HCT116 (cell line): ENCODE data around the gene ETS2. TPM values are rescaled to one million over a fixed set of nuclear protein-coding genes. Genes with fewer than 3 reads are reported as not detected.

Experiments
- ATAC-seq: fragments of 200-7000 bp; cut with Tn5 transposase; 2 replicates; pipeline ENCODE4 v1.9.1; 2020; ENCODE audit warnings: mild to moderate bottlenecking, moderate library complexity
- BruUV-seq: library from RNA; stranded (reverse); fragments of 400-500 nt; replicated peaks from 2 replicates; lab custom pipeline; 2021; lab: Mats Ljungman, UMichigan
- CTCF ChIA-PET: fragments of 300-600 bp; sonication (Branson Sonifier 250); formaldehyde crosslinking; loops from one replicate; lab custom pipeline; 2021; ENCODE audit warnings: antibody characterized with exemption; lab: Charles Lee
- POLR2A ChIA-PET: fragments of 300-600, 350-600 bp; sonication (Branson Sonifier 250); formaldehyde crosslinking; loops from one replicate; lab custom pipeline; 2021; ENCODE audit warnings: antibody characterized with exemption; lab: Charles Lee
- RAD21 ChIA-PET, 2 experiments: fragments of 300-600 bp; sonication (Branson Sonifier 250); formaldehyde crosslinking; loops; one replicate each; lab custom pipeline; 2023; ENCODE audit warnings: low total read pairs in 2 of 2; ENCODE audit not compliant: uncharacterized antibody in 2 of 2, unreplicated experiment in 2 of 2, low non-redundant PET in 1 of 2; lab: Charles Lee
- DNase-seq: peaks from one replicate; pipeline ENCODE4 v3.0.0-alpha.2; 2010; ENCODE audit warnings: low read depth, low spot score
- H2AFZ ChIP-seq: fragments of 200-600 bp; shearing (Covaris generic), sonication (generic); 2 replicates; pipeline ENCODE4 v1.6.1; 2017; ENCODE audit warnings: low read depth, mixed run types, mixed read lengths, antibody characterized with exemption, low read length; ENCODE audit not compliant: poor library complexity, severe bottlenecking
- H3K27ac ChIP-seq: 2 replicates; pipeline ENCODE4 v1.5.1; 2012; ENCODE audit warnings: low read depth, low read length
- H3K27me3 ChIP-seq: fragments of 200-600 bp; sonication (generic); 2 replicates; pipeline ENCODE4 v1.6.1; 2016; ENCODE audit warnings: mixed run types, low read length, mixed read lengths; ENCODE audit not compliant: insufficient read depth
- H3K36me3 ChIP-seq, 2 experiments: fragments of 200-500 bp in 1 of 2; fragments of 200-600 bp in 1 of 2; sonication (Bioruptor generic) in 1 of 2; sonication (generic) in 1 of 2; 2 replicates each; pipeline versions ENCODE4 v1.5.1 to v1.6.1; 2014 to 2016; ENCODE audit warnings: low read length in 2 of 2, inconsistent platforms in 1 of 2, mixed read lengths in 1 of 2, mixed run types in 1 of 2; ENCODE audit not compliant: insufficient read depth in 2 of 2, control insufficient read depth in 1 of 2
- H3K4me1 ChIP-seq, 2 experiments: fragments of 200-600 bp in 1 of 2; sonication (generic) in 1 of 2; 2 replicates each; pipeline versions ENCODE4 v1.5.1 to v1.6.1; 2012 to 2017; ENCODE audit warnings: low read length in 2 of 2, inconsistent platforms in 1 of 2, mild to moderate bottlenecking in 1 of 2, mixed read lengths in 1 of 2, mixed run types in 1 of 2, moderate library complexity in 1 of 2; ENCODE audit not compliant: insufficient read depth in 2 of 2, control insufficient read depth in 1 of 2
- H3K4me2 ChIP-seq: fragments of 200-600 bp; sonication (generic); 2 replicates; pipeline ENCODE4 v1.6.1; 2017; ENCODE audit warnings: mixed run types, low read length, mixed read lengths
- H3K4me3 ChIP-seq, 2 experiments: fragments of 200-600 bp in 1 of 2; sonication (generic) in 1 of 2; replicated peaks in 1 of 2; 2 replicates each; pipeline ENCODE4 v1.5.1; 2011 to 2016; ENCODE audit warnings: low read length in 2 of 2, control low read depth in 1 of 2, low read depth in 1 of 2, mild to moderate bottlenecking in 1 of 2, mixed read lengths in 1 of 2, mixed run types in 1 of 2
- H3K79me2 ChIP-seq: fragments of 200-600 bp; sonication (generic); 2 replicates; pipeline ENCODE4 v1.6.1; 2017; ENCODE audit warnings: mild to moderate bottlenecking, mixed run types, low read length, moderate library complexity, mixed read lengths; ENCODE audit not compliant: insufficient read depth
- H3K9ac ChIP-seq: fragments of 200-600 bp; sonication (generic); 2 replicates; pipeline ENCODE4 v1.6.1; 2016; ENCODE audit warnings: low read length, mixed read lengths
- H3K9me2 ChIP-seq: fragments of 200-600 bp; sonication (generic), shearing (Covaris generic); 2 replicates; pipeline ENCODE4 v1.6.1; 2017; ENCODE audit warnings: mixed run types, mild to moderate bottlenecking, moderate library complexity; ENCODE audit not compliant: insufficient read depth
- H3K9me3 ChIP-seq, 2 experiments: fragments of 200-500 bp in 1 of 2; fragments of 200-600 bp in 1 of 2; sonication (Bioruptor generic) in 1 of 2; sonication (generic) in 1 of 2; 2 replicates each; pipeline ENCODE4 v1.6.1; 2014 to 2017; ENCODE audit warnings: low read length in 2 of 2, mixed read lengths in 2 of 2, inconsistent platforms in 1 of 2, low read depth in 1 of 2, mild to moderate bottlenecking in 1 of 2, mixed run types in 1 of 2, moderate library complexity in 1 of 2; ENCODE audit not compliant: control insufficient read depth in 1 of 2, insufficient read depth in 1 of 2
- H4K20me1 ChIP-seq: fragments of 200-600 bp; sonication (generic), shearing (Covaris generic); 2 replicates; pipeline ENCODE4 v1.6.1; 2017; ENCODE audit warnings: mixed run types, mild to moderate bottlenecking, moderate library complexity; ENCODE audit not compliant: insufficient read depth
- TCF7L2 ChIP-seq: IDR thresholded peaks from 2 replicates; pipeline ENCODE4 v1.7.0; 2011; ENCODE audit warnings: borderline replicate concordance, inconsistent platforms; ENCODE audit not compliant: insufficient read depth, insufficient read length; ENCODE audit errors: extremely low read depth
- ZFX ChIP-seq: fragments of 450-650 bp; IDR thresholded peaks from 2 replicates; pipeline ENCODE4 v1.6.1; 2017
- intact Hi-C: fragments of 100-400 bp; cut with micrococcal nuclease; formaldehyde crosslinking; loops from 2 replicates; pipeline ENCODE4 v1.10.0; 2022
- total RNA-seq: library from RNA; stranded (reverse); gene quantifications from one replicate; pipeline ENCODE4 v1.2.1, GENCODE V29; 2021; ENCODE audit not compliant: unreplicated experiment
- TF ChIP-seq, protein P1 (sequence below): IDR thresholded peaks from 2 replicates; pipeline ENCODE4 v1.6.1; 2011; ENCODE audit warnings: mild to moderate bottlenecking, low read length, moderate library complexity; ENCODE audit not compliant: insufficient replicate concordance; ENCODE audit errors: extremely low read depth
- TF ChIP-seq, protein P2 (sequence below), 3 experiments: fragments of 200-600 bp in 1 of 3; sonication (generic) in 1 of 3; IDR thresholded peaks in 2 of 3; conservative IDR thresholded peaks in 1 of 3; 2 replicates each; pipeline ENCODE4 v1.5.1; 2012 to 2017; ENCODE audit warnings: low read depth in 2 of 3, low read length in 2 of 3, antibody characterized with exemption in 1 of 3, borderline replicate concordance in 1 of 3, control low read depth in 1 of 3, mild to moderate bottlenecking in 1 of 3, mixed read lengths in 1 of 3, mixed run types in 1 of 3, moderate library complexity in 1 of 3; ENCODE audit not compliant: insufficient read depth in 1 of 3

Gene ETS2
- total RNA-seq, 1 experiment from 2014 or later, result 32.9 TPM

DNA sequence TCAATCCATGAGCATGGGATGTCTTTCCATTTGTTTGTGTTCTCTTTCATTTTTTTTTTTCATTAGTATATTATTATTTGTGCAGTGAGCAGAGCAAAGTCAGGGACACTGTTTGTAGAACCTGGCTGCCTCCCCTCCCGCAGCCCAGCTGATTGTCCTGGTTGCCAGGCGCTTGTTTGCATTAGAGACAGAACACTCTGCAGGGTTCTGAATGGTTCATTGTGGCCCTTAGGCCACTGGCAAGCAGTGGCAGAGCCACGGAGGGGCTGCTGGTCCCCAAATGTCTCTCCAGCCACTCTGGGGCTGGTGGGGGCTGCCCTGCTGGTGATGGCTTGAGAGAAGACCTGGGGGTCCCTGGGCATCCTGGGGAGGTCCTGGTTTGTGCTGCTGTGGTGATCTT lies 29.0 kb downstream of the ETS2 start:
- POLR2A ChIA-PET, result no interaction called here
- no peak for ATAC-seq
- H3K4me1 ChIP-seq, result peaks cover 2 to 9% of the 10 kb centered on the region in 2 experiments; a peak in 2 of 4 replicates

More for the DNA sequence above, 29.0 kb downstream of the ETS2 start:
- ChIA-PET RAD21 (no interaction called here), CTCF (no interaction called here)
- H3K9ac ChIP-seq, result no peak overlapping the region
- no peak overlapping the region for H3K27ac ChIP-seq
- no peak for DNase-seq
- H3K9me2 ChIP-seq, result no peaks in the 10 kb centered on the region
- no peaks in the 10 kb centered on the region for H3K27me3 ChIP-seq
- intact Hi-C loops, result no loop called here
- BruUV-seq, result no TSS peak
- no peak overlapping the region for H3K4me2 ChIP-seq
- no peaks in the 10 kb centered on the region for H4K20me1 ChIP-seq
- no peak overlapping the region for H2AFZ ChIP-seq
- H3K9me3 ChIP-seq, result no peaks in the 10 kb centered on the region
- H3K4me3 ChIP-seq, result no peak overlapping the region
- no peaks in the 10 kb centered on the region for H3K79me2 ChIP-seq
- no peak for TF ChIP-seq TCF7L2
- TF ChIP-seq, protein P1, sequence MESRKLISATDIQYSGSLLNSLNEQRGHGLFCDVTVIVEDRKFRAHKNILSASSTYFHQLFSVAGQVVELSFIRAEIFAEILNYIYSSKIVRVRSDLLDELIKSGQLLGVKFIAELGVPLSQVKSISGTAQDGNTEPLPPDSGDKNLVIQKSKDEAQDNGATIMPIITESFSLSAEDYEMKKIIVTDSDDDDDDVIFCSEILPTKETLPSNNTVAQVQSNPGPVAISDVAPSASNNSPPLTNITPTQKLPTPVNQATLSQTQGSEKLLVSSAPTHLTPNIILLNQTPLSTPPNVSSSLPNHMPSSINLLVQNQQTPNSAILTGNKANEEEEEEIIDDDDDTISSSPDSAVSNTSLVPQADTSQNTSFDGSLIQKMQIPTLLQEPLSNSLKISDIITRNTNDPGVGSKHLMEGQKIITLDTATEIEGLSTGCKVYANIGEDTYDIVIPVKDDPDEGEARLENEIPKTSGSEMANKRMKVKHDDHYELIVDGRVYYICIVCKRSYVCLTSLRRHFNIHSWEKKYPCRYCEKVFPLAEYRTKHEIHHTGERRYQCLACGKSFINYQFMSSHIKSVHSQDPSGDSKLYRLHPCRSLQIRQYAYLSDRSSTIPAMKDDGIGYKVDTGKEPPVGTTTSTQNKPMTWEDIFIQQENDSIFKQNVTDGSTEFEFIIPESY, result no peak
- no peak for TF ChIP-seq ZFX
- TF ChIP-seq, protein P2, sequence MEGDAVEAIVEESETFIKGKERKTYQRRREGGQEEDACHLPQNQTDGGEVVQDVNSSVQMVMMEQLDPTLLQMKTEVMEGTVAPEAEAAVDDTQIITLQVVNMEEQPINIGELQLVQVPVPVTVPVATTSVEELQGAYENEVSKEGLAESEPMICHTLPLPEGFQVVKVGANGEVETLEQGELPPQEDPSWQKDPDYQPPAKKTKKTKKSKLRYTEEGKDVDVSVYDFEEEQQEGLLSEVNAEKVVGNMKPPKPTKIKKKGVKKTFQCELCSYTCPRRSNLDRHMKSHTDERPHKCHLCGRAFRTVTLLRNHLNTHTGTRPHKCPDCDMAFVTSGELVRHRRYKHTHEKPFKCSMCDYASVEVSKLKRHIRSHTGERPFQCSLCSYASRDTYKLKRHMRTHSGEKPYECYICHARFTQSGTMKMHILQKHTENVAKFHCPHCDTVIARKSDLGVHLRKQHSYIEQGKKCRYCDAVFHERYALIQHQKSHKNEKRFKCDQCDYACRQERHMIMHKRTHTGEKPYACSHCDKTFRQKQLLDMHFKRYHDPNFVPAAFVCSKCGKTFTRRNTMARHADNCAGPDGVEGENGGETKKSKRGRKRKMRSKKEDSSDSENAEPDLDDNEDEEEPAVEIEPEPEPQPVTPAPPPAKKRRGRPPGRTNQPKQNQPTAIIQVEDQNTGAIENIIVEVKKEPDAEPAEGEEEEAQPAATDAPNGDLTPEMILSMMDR (IDR thresholded peaks at IDR 0.05 in 2 of 3, conservative IDR thresholded peaks at IDR 0.05 in 1 of 3; ENCODE audit: borderline replicate concordance in 1 of 3, insufficient read depth in 1 of 3, low read depth in 2 of 3, low read length in 2 of 3), result no peak
- H3K36me3 ChIP-seq, result no peaks in the 10 kb centered on the region
